ENCODE measurements around the gene DKK1. TPM values are rescaled to one million over a fixed set of nuclear protein-coding genes. Genes with fewer than 3 reads are reported as not detected.

DKK1 gene
- total and polyA plus RNA-seq, 2 of the 13 experiments (the other 11 are each of a cell fraction or from before 2014, with no cell fraction given) = 123 to 262 TPM

DNA sequence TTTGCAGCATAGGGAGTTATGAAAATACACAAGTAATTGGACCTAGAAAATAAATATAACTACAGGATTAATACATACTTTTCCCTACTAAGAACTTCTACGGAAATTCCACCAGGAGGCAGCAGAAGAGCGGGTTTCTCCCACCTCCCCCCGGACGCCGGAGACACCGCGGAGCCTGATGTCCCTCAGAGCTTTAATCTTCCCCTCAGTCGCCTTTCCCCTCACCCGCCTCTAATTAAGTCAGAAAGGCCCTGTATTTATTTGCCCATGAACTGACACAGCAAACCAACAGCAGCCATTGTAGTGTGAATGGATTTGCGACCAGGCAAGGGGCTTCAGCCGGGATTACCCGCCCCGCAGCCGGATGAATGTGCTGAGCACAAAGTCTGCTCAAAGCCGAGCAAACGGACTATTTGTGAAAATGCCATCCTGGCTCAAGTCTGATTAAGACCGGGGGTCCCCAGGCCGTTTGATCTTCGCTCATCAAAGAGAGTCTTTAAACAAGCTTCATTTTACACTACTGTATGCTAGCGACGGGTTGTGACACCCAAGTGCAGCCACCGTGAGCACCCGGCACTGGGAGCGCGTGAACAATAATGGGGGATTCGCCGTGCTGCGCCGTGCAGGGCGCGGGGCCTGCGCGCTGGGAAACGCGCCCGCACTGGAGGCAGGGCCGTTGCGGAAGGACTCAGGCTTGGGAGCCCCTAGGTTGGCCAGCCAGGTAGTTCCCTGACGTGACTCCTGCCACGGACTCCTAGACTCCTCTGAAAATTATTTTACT, 5.6 kb upstream of the DKK1 start (continued):
- TF ChIP-seq, protein P1, sequence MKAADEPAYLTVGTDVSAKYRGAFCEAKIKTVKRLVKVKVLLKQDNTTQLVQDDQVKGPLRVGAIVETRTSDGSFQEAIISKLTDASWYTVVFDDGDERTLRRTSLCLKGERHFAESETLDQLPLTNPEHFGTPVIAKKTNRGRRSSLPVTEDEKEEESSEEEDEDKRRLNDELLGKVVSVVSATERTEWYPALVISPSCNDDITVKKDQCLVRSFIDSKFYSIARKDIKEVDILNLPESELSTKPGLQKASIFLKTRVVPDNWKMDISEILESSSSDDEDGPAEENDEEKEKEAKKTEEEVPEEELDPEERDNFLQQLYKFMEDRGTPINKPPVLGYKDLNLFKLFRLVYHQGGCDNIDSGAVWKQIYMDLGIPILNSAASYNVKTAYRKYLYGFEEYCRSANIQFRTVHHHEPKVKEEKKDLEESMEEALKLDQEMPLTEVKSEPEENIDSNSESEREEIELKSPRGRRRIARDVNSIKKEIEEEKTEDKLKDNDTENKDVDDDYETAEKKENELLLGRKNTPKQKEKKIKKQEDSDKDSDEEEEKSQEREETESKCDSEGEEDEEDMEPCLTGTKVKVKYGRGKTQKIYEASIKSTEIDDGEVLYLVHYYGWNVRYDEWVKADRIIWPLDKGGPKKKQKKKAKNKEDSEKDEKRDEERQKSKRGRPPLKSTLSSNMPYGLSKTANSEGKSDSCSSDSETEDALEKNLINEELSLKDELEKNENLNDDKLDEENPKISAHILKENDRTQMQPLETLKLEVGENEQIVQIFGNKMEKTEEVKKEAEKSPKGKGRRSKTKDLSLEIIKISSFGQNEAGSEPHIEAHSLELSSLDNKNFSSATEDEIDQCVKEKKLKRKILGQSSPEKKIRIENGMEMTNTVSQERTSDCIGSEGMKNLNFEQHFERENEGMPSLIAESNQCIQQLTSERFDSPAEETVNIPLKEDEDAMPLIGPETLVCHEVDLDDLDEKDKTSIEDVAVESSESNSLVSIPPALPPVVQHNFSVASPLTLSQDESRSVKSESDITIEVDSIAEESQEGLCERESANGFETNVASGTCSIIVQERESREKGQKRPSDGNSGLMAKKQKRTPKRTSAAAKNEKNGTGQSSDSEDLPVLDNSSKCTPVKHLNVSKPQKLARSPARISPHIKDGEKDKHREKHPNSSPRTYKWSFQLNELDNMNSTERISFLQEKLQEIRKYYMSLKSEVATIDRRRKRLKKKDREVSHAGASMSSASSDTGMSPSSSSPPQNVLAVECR (CRISPR knock-in tag; IDR thresholded peaks at IDR 0.05; ENCODE audit: borderline replicate concordance) = peak; percentile 53; the same call in 1 of the 2 replicates
- TF ChIP-seq PAWR (CRISPR knock-in tag; IDR thresholded peaks at IDR 0.05; ENCODE audit: borderline replicate concordance) (no peak), ZUFSP (CRISPR knock-in tag; IDR thresholded peaks at IDR 0.05; ENCODE audit: borderline replicate concordance) (no peak), PRPF4 (IDR thresholded peaks at IDR 0.05; ENCODE audit: low read depth, low read length, poor library complexity, severe bottlenecking) (no peak), SMYD3 (CRISPR knock-in tag; IDR thresholded peaks at IDR 0.05) (no peak), SRY (CRISPR knock-in tag; IDR thresholded peaks at IDR 0.05) (no peak), HNF4A (CRISPR knock-in tag; IDR thresholded peaks at IDR 0.05) (peak; percentile 58; the same call in 1 of the 2 replicates), FOXK1 (CRISPR knock-in tag; IDR thresholded peaks at IDR 0.05; ENCODE audit: borderline replicate concordance, low read depth) (no peak), ZNF12 (CRISPR knock-in tag; IDR thresholded peaks at IDR 0.05) (no peak), MEIS1 (CRISPR knock-in tag; IDR thresholded peaks at IDR 0.05; ENCODE audit: borderline replicate concordance) (no peak), BCLAF1 (IDR thresholded peaks at IDR 0.05) (no peak), ZNF792 (CRISPR knock-in tag; IDR thresholded peaks at IDR 0.05) (no peak), PCBP1 (IDR thresholded peaks at IDR 0.05; ENCODE audit: borderline replicate concordance, low read depth, low read length) (no peak)
- TF ChIP-seq, protein P2, sequence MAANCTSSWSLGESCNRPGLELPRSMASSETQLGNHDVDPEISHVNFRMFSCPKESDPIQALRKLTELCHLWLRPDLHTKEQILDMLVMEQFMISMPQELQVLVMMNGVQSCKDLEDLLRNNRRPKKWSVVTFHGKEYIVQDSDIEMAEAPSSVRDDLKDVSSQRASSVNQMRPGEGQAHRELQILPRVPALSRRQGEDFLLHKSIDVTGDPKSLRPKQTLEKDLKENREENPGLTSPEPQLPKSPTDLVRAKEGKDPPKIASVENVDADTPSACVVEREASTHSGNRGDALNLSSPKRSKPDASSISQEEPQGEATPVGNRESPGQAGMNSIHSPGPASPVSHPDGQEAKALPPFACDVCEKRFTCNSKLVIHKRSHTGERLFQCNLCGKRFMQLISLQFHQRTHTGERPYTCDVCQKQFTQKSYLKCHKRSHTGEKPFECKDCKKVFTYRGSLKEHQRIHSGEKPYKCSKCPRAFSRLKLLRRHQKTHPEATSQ (CRISPR knock-in tag; IDR thresholded peaks at IDR 0.05; ENCODE audit: borderline replicate concordance) = no peak
- TF ChIP-seq, protein P3, sequence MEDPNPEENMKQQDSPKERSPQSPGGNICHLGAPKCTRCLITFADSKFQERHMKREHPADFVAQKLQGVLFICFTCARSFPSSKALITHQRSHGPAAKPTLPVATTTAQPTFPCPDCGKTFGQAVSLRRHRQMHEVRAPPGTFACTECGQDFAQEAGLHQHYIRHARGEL (CRISPR knock-in tag; IDR thresholded peaks at IDR 0.05) = no peak
- TF ChIP-seq, protein P4, sequence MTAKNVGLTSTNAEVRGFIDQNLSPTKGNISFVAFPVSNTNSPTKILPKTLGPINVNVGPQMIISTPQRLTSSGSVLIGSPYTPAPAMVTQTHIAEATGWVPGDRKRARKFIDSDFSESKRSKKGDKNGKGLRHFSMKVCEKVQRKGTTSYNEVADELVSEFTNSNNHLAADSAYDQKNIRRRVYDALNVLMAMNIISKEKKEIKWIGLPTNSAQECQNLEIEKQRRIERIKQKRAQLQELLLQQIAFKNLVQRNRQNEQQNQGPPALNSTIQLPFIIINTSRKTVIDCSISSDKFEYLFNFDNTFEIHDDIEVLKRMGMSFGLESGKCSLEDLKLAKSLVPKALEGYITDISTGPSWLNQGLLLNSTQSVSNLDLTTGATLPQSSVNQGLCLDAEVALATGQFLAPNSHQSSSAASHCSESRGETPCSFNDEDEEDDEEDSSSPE (CRISPR knock-in tag; IDR thresholded peaks at IDR 0.05) = peak; percentile 34; the same call in 1 of the 2 replicates

Data from HepG2 (cell line).